Activated naive CD4-positive, alpha-beta T cell treated with anti-CD3 and anti-CD28 coated beads for 36 hours (primary cell): ENCODE measurements around the gene GRK7. TPM values are rescaled to one million over a fixed set of nuclear protein-coding genes. Genes with fewer than 3 reads are reported as not detected.

Experiments used
- CTCF ChIA-PET: fragments of 350-600 bp; sonication (Branson Sonifier 250); formaldehyde crosslinking; loops from one replicate; lab custom pipeline; 2021; ENCODE audit warnings: antibody characterized with exemption; lab: Charles Lee
- DNase-seq: peaks from one replicate; pipeline ENCODE4 v3.0.0-alpha.2; 2020
- H3K27ac Mint-ChIP-seq: one replicate; pipeline ENCODE4 v1.8.0; 2021; ENCODE audit warnings: mild to moderate bottlenecking, mixed read lengths
- H3K27me3 Mint-ChIP-seq: one replicate; pipeline ENCODE4 v1.8.0; 2021; ENCODE audit warnings: low read depth, mixed read lengths
- H3K36me3 Mint-ChIP-seq: one replicate; pipeline ENCODE4 v1.8.0; 2021; ENCODE audit warnings: low read depth, mixed read lengths
- H3K4me1 Mint-ChIP-seq: one replicate; pipeline ENCODE4 v1.8.0; 2021; ENCODE audit warnings: low read depth, mixed read lengths
- H3K4me3 Mint-ChIP-seq: one replicate; pipeline ENCODE4 v1.8.0; 2021; ENCODE audit warnings: mild to moderate bottlenecking, moderate library complexity, mixed read lengths
- H3K9me3 Mint-ChIP-seq: one replicate; pipeline ENCODE4 v1.8.0; 2021; ENCODE audit warnings: mixed read lengths
- intact Hi-C: fragments of 100-400 bp; cut with micrococcal nuclease; formaldehyde crosslinking; loops from one replicate; pipeline ENCODE4 v1.15.1; 2023
- total RNA-seq, 2 experiments: library from RNA; stranded (reverse); gene quantifications; one replicate each; pipeline ENCODE4 v1.2.3, GENCODE V29; 2021

GRK7 gene
- total RNA-seq, 2 experiments from 2014 or later, result not detected

- no peaks in the 10 kb centered on the region for H3K4me1 Mint-ChIP-seq
- no peaks in the 10 kb centered on the region for H3K36me3 Mint-ChIP-seq
- no peak for DNase-seq
- peaks cover under 1% of the 10 kb centered on the region for H3K9me3 Mint-ChIP-seq
- peak overlapping the region; percentile 31 for H3K27ac Mint-ChIP-seq
- intact Hi-C loops, result no loop called here
- H3K4me3 Mint-ChIP-seq, result no peak overlapping the region
- no peaks in the 10 kb centered on the region for H3K27me3 Mint-ChIP-seq
- CTCF ChIA-PET, result no interaction called here
Measured at GRCh38 chr3:141810161-141810560, 47.0 kb downstream of the GRK7 start.

GRCh38 chr3:141811348-141811747, 48.1 kb downstream of the GRK7 start:
- peaks cover 4% of the 10 kb centered on the region for H3K9me3 Mint-ChIP-seq
- intact Hi-C loops, result no loop called here
- no peaks in the 10 kb centered on the region for H3K36me3 Mint-ChIP-seq
- H3K4me1 Mint-ChIP-seq, result no peaks in the 10 kb centered on the region
- H3K27me3 Mint-ChIP-seq, result no peaks in the 10 kb centered on the region
- H3K27ac Mint-ChIP-seq, result no peak overlapping the region
- CTCF ChIA-PET, result interaction anchor here (0.7 kb wide), 2 partner anchors 10 to 243 kb away, joined by 3 to 4 read pairs; no protein-coding TSS in a partner anchor
- H3K4me3 Mint-ChIP-seq, result no peak overlapping the region
- no peak for DNase-seq

GRCh38 chr3:141812084-141812483, 48.9 kb downstream of the GRK7 start:
- DNase-seq, result no peak
- H3K9me3 Mint-ChIP-seq, result peaks cover 4% of the 10 kb centered on the region
- intact Hi-C loops, result no loop called here
- no peak overlapping the region for H3K27ac Mint-ChIP-seq
- peaks cover 5% of the 10 kb centered on the region for H3K27me3 Mint-ChIP-seq
- no peaks in the 10 kb centered on the region for H3K36me3 Mint-ChIP-seq
- H3K4me3 Mint-ChIP-seq, result no peak overlapping the region
- H3K4me1 Mint-ChIP-seq, result no peaks in the 10 kb centered on the region
- CTCF ChIA-PET, result no interaction called here

GRCh38 chr3:141812586-141812985, 49.4 kb downstream of the GRK7 start:
- intact Hi-C loops, result no loop called here
- Mint-ChIP-seq H3K4me3 (no peak overlapping the region), H3K36me3 (no peaks in the 10 kb centered on the region), H3K9me3 (peaks cover 4% of the 10 kb centered on the region), H3K27me3 (peaks cover 5% of the 10 kb centered on the region), H3K4me1 (no peaks in the 10 kb centered on the region), H3K27ac (no peak overlapping the region)
- CTCF ChIA-PET, result interaction anchor here (0.6 kb wide), 1 partner anchor 73 kb away, joined by 5 read pairs; no protein-coding TSS in a partner anchor
- DNase-seq, result no peak

Other genes with a start within 250 kb of the GRK7 start
- gene RNF7, start 25.1 kb upstream of the GRK7 start, total RNA-seq, result 10 to 100 TPM; 56.3 to 57.4 TPM
- 100 to 1,000 TPM; 106 to 119 TPM for gene ATP1B3, start 113.2 kb downstream of the GRK7 start, total RNA-seq